ENCODE data around the gene PRDM16. TPM values are rescaled to one million over a fixed set of nuclear protein-coding genes. Genes with fewer than 3 reads are reported as not detected.
"Not testable (repeated sequence)": the region's sequence is repeated elsewhere in the genome, so short reads cannot be mapped to it uniquely, and the experiment has no call there.

Gene PRDM16
- total RNA-seq, 4 donors from 2014 or later: 0.41 to 0.95 TPM; not detected in 2

DNA sequence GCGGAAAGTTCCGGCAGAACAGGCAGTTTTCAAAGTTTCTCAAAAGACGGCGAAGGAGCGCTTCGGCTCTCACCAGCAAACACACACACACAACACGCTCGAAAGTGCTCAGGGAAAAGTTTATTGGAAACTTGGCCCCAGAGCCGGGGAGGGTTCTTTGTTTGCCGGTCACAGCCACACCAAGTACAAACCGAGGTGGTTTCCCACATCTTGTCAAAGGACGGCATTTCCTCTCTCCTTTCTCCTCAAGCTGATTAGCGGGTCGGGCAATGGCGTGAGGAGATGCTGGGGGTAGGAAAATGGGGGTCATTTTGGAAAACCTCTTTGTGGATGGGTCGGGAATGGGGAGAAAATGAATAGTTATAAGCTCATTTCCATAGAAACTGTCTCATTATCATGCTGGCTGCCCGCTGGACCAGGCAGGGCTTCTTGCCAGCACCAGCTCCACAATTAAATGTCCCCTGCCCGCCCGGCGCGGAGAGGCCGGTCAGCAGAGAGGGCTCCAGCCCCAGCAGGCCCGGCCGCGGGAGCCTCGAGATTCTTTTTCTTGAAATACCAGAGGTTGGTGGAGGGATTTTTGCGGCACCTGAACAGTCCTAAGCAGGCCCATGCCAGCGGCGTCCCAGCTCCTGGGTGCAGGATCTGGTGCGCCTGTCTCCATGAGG, 92.3 kb downstream of the PRDM16 start:
- Histone ChIP-seq H3K4me3 (no peak overlapping the region), H3K4me1 (no peaks in the 10 kb centered on the region), H3K27me3 (peaks cover 8% of the 10 kb centered on the region), H3K9me3 (no peaks in the 10 kb centered on the region), H3K27ac (no peak overlapping the region), H3K36me3 (no peaks in the 10 kb centered on the region)
- WGBS, 2 donors (ENCODE audit: low coverage in 1 of 2): 58% methylated on average over 30 of the region's 30 CpGs; no CpG with 5 or more reads in 1 of the 2 donors
- DNase-seq: no peak
- intact Hi-C loops (cut with DNase I; ENCODE audit: low total_unique reads): no loop called here
- TF ChIP-seq POLR2A (IDR thresholded peaks at IDR 0.05) (no peak), EP300 (IDR thresholded peaks at IDR 0.05; ENCODE audit: low read depth) (no peak), POLR2AphosphoS5 (IDR thresholded peaks at IDR 0.05) (no peak)
- TF ChIP-seq, protein P1, sequence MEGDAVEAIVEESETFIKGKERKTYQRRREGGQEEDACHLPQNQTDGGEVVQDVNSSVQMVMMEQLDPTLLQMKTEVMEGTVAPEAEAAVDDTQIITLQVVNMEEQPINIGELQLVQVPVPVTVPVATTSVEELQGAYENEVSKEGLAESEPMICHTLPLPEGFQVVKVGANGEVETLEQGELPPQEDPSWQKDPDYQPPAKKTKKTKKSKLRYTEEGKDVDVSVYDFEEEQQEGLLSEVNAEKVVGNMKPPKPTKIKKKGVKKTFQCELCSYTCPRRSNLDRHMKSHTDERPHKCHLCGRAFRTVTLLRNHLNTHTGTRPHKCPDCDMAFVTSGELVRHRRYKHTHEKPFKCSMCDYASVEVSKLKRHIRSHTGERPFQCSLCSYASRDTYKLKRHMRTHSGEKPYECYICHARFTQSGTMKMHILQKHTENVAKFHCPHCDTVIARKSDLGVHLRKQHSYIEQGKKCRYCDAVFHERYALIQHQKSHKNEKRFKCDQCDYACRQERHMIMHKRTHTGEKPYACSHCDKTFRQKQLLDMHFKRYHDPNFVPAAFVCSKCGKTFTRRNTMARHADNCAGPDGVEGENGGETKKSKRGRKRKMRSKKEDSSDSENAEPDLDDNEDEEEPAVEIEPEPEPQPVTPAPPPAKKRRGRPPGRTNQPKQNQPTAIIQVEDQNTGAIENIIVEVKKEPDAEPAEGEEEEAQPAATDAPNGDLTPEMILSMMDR (IDR thresholded peaks at IDR 0.05): no peak
- in situ Hi-C loops (cut with MboI; ENCODE audit: low pct_ligation_motif_present in 1 of 4, low pct_unique_long_range_greater_than_20kb in 1 of 4, low sequenced_read_pairs in 3 of 4): loop anchor here in 1 of 4 donors (25.0 kb wide), 1 partner anchor 101 kb away; no protein-coding TSS in a partner anchor

DNA sequence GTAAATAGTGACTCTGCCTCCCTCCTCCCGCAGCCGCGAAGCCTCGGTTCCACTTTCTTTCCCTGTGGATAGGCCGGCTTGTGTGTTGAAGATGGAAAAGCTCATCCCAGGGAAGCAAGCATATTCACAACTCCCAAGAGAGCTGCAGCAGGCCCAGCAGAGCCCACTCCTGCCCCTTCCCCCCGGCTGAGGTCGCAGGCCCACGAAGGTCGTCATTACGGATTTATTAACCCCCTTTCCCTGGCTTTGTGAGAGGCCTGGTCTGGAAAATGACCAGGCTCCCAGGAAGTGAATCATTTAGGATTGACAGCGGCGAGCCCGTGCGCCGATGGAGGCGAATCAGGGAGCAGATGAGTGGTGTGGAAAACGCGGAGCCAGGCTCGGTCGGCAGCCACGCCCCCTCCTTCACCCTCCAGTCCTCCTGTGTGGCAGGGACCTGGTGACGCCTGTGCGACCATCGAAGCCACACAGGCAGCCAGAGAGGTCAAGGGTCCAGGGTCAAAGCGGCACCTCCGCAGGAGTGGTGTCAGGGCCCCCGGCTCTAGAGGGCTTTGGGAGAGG, 93.4 kb downstream of the PRDM16 start:
- in situ Hi-C loops (cut with MboI; ENCODE audit: low pct_ligation_motif_present in 1 of 4, low pct_unique_long_range_greater_than_20kb in 1 of 4, low sequenced_read_pairs in 3 of 4): loop anchor here in 1 of 4 donors (25.0 kb wide), 1 partner anchor 100 kb away; no protein-coding TSS in a partner anchor
- no peaks in the 10 kb centered on the region for H3K4me1 ChIP-seq
- H3K9me3 ChIP-seq: no peaks in the 10 kb centered on the region
- intact Hi-C loops (cut with DNase I; ENCODE audit: low total_unique reads): no loop called here
- WGBS, 2 donors (ENCODE audit: low coverage in 1 of 2): 77% methylated on average over 27 of the region's 27 CpGs; no CpG with 5 or more reads in 1 of the 2 donors
- DNase-seq: no peak
- peaks cover 4% of the 10 kb centered on the region for H3K27me3 ChIP-seq
- H3K27ac ChIP-seq: no peak overlapping the region
- TF ChIP-seq EP300 (IDR thresholded peaks at IDR 0.05; ENCODE audit: low read depth) (no peak), POLR2AphosphoS5 (IDR thresholded peaks at IDR 0.05) (no peak)
- no peaks in the 10 kb centered on the region for H3K36me3 ChIP-seq
- H3K4me3 ChIP-seq: no peak overlapping the region

DNA sequence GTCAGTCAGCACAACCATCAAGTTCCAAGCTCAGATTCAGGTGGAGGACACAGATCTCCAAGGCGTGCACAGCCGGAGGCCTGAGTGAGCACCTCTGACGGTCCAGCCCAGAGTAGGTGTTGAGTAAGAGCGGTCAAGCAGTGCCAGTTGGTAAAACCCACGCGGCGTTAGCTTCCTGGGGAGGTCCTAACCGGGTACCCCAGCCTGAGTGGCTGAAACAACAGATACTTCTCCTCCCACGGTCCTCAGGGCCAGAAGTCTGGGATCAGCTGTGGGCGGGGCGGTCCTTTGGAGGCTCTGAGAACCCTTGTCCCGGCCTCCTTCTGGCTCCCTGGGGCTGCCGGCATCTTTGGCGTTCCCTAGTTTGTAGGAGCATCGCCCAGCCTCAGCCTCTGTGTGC, 94.4 kb downstream of the PRDM16 start:
- in situ Hi-C loops (cut with MboI; ENCODE audit: low pct_ligation_motif_present in 1 of 4, low pct_unique_long_range_greater_than_20kb in 1 of 4, low sequenced_read_pairs in 3 of 4): loop anchor here in 1 of 4 donors (25.0 kb wide), 1 partner anchor 99 kb away; no protein-coding TSS in a partner anchor
- no peaks in the 10 kb centered on the region for H3K9me3 ChIP-seq
- no peak overlapping the region for H3K27ac ChIP-seq
- TF ChIP-seq POLR2AphosphoS5 (IDR thresholded peaks at IDR 0.05) (no peak), POLR2A (IDR thresholded peaks at IDR 0.05) (no peak), EP300 (IDR thresholded peaks at IDR 0.05; ENCODE audit: low read depth) (no peak)
- TF ChIP-seq, protein P1 (IDR thresholded peaks at IDR 0.05): no peak
- H3K4me1 ChIP-seq: no peaks in the 10 kb centered on the region
- DNase-seq: no peak
- H3K36me3 ChIP-seq: no peaks in the 10 kb centered on the region
- 76% methylated on average over 14 of the region's 15 CpGs; no CpG with 5 or more reads in 1 of the 2 donors for WGBS, 2 donors (ENCODE audit: low coverage in 1 of 2)
- peaks cover 4% of the 10 kb centered on the region for H3K27me3 ChIP-seq
- H3K4me3 ChIP-seq: no peak overlapping the region
- intact Hi-C loops (cut with DNase I; ENCODE audit: low total_unique reads): no loop called here

DNA sequence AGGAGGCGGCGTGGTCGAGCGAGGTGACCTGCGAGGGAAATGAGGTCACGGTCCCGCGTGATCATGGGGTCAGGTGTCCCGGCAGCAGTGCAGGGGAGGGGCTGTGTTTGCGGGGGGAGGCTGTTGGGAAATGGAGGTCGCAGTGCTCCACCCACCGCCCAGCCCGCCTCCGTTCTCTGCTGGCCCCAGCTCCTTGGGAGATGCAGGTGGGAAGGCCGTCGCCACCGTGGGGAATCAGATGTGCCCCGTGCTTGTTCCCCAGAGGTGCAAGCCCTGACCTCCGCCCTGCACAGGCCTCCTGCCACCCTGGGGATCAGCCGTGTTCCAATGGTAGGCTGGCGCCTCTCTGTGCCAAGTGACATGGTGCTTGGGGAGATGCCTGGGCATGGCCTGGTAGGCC, 95.7 kb downstream of the PRDM16 start:
- Histone ChIP-seq H3K36me3 (no peaks in the 10 kb centered on the region), H3K27me3 (peaks cover 4% of the 10 kb centered on the region), H3K4me1 (peaks cover 0 to 3% (median 0%) of the 10 kb centered on the region in 4 donors), H3K27ac (no peak overlapping the region), H3K4me3 (no peak overlapping the region), H3K9me3 (no peaks in the 10 kb centered on the region)
- TF ChIP-seq, protein P1 (IDR thresholded peaks at IDR 0.05): no peak
- TF ChIP-seq POLR2AphosphoS5 (IDR thresholded peaks at IDR 0.05) (no peak), EP300 (IDR thresholded peaks at IDR 0.05; ENCODE audit: low read depth) (no peak), POLR2A (IDR thresholded peaks at IDR 0.05) (no peak)
- in situ Hi-C loops (cut with MboI; ENCODE audit: low pct_ligation_motif_present in 1 of 4, low pct_unique_long_range_greater_than_20kb in 1 of 4, low sequenced_read_pairs in 3 of 4): loop anchor here in 1 of 4 donors (25.0 kb wide), 1 partner anchor 98 kb away; no protein-coding TSS in a partner anchor
- 88% methylated on average over 21 of the region's 21 CpGs; no CpG with 5 or more reads in 1 of the 2 donors for WGBS, 2 donors (ENCODE audit: low coverage in 1 of 2)
- intact Hi-C loops (cut with DNase I; ENCODE audit: low total_unique reads): no loop called here
- no peak for DNase-seq

DNA sequence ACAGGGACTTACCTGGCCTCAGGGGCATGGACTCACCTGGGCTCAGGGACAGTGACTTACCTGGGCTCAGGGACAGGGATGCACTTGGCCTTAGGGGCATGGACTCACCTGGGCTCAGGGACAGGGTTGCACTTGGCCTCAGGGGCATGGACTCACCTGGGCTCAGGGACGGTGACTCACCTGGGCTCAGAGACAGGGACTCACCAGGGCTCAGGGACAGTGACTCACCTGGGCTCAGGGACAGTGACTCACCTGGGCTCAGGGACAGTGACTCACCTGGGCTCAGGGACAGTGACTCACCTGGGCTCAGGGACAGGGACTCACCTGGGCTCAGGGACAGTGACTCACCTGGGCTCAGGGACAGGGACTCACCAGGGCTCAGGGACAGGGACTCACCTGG, 96.2 kb downstream of the PRDM16 start:
- H3K4me3 ChIP-seq; H3K27me3 ChIP-seq; H3K36me3 ChIP-seq; intact Hi-C loops (cut with DNase I; ENCODE audit: low total_unique reads); H3K4me1 ChIP-seq; H3K27ac ChIP-seq; H3K9me3 ChIP-seq; DNase-seq: not testable (repeated sequence)
- 80% methylated on average over 1 of the region's 1 CpG; no CpG with 5 or more reads in 1 of the 2 donors for WGBS, 2 donors (ENCODE audit: low coverage in 1 of 2)
- in situ Hi-C loops (cut with MboI; ENCODE audit: low pct_ligation_motif_present in 1 of 4, low pct_unique_long_range_greater_than_20kb in 1 of 4, low sequenced_read_pairs in 3 of 4): loop anchor here in 1 of 4 donors (25.0 kb wide), 1 partner anchor 97 kb away; no protein-coding TSS in a partner anchor
